ENCODE results near the gene KYNU. TPM values are rescaled to one million over a fixed set of nuclear protein-coding genes. Genes with fewer than 3 reads are reported as not detected.
"Not testable (repeated sequence)": the region's sequence is repeated elsewhere in the genome, so short reads cannot be mapped to it uniquely, and the experiment has no call there.

KYNU gene
- total RNA-seq, 2 experiments from 2014 or later, result not detected

- Mint-ChIP-seq H3K27me3 (peaks cover 2% of the 10 kb centered on the region), H3K36me3 (ENCODE audit: low read depth) (no peaks in the 10 kb centered on the region), H3K9me3 (ENCODE audit: low read depth) (no peaks in the 10 kb centered on the region), H3K4me1 (no peaks in the 10 kb centered on the region), H3K4me3 (no peak overlapping the region), H3K27ac (no peak overlapping the region)
- ChIA-PET CTCF (no interaction called here), POLR2A (no interaction called here)
- DNase-seq (no peak), ATAC-seq (no peak)
- intact Hi-C loops (cut with DNase I, micrococcal nuclease), result no loop called here
Measured at GRCh38 chr2:142892715-142893114, 15.3 kb downstream of the KYNU start.

- ATAC-seq, result no peak
- ChIA-PET CTCF (no interaction called here), POLR2A (no interaction called here)
- Mint-ChIP-seq H3K27me3 (peaks cover 2% of the 10 kb centered on the region), H3K4me3 (no peak overlapping the region), H3K27ac (no peak overlapping the region), H3K4me1 (no peaks in the 10 kb centered on the region), H3K36me3 (ENCODE audit: low read depth) (no peaks in the 10 kb centered on the region), H3K9me3 (ENCODE audit: low read depth) (no peaks in the 10 kb centered on the region)
- no peak for DNase-seq
- intact Hi-C loops (cut with DNase I, micrococcal nuclease), result no loop called here
Measured at GRCh38 chr2:142893241-142893640, 15.8 kb downstream of the KYNU start.

GRCh38 chr2:142897807-142898206, 20.3 kb downstream of the KYNU start:
- Mint-ChIP-seq H3K4me3 (no peak overlapping the region), H3K9me3 (ENCODE audit: low read depth) (no peaks in the 10 kb centered on the region), H3K4me1 (no peaks in the 10 kb centered on the region), H3K27ac (no peak overlapping the region), H3K36me3 (ENCODE audit: low read depth) (no peaks in the 10 kb centered on the region), H3K27me3 (no peaks in the 10 kb centered on the region)
- no peak for ATAC-seq
- intact Hi-C loops (cut with DNase I, micrococcal nuclease), result no loop called here
- ChIA-PET CTCF (no interaction called here), POLR2A (no interaction called here)
- DNase-seq, result no peak

- ATAC-seq; H3K4me1 Mint-ChIP-seq; H3K27ac Mint-ChIP-seq; intact Hi-C loops (cut with DNase I, micrococcal nuclease); H3K4me3 Mint-ChIP-seq; H3K9me3 Mint-ChIP-seq (ENCODE audit: low read depth); H3K27me3 Mint-ChIP-seq; H3K36me3 Mint-ChIP-seq (ENCODE audit: low read depth); POLR2A ChIA-PET; DNase-seq: not testable (repeated sequence)
- CTCF ChIA-PET, result interaction anchor here (1.2 kb wide), 1 partner anchor 90 kb away, joined by 3 read pairs; no protein-coding TSS in a partner anchor
Measured at GRCh38 chr2:142900327-142900726, 22.9 kb downstream of the KYNU start.

GRCh38 chr2:142901780-142902179, 24.3 kb downstream of the KYNU start:
- POLR2A ChIA-PET, result no interaction called here
- ATAC-seq, result no peak

GRCh38 chr2:142903726-142904125, 26.3 kb downstream of the KYNU start:
- H3K27me3 Mint-ChIP-seq; H3K4me3 Mint-ChIP-seq; POLR2A ChIA-PET; H3K27ac Mint-ChIP-seq; intact Hi-C loops (cut with DNase I, micrococcal nuclease); CTCF ChIA-PET; ATAC-seq; H3K9me3 Mint-ChIP-seq (ENCODE audit: low read depth); H3K36me3 Mint-ChIP-seq (ENCODE audit: low read depth); H3K4me1 Mint-ChIP-seq; DNase-seq: not testable (repeated sequence)

More at GRCh38 chr2:142901780-142902179, 24.3 kb downstream of the KYNU start:
- H3K4me3 Mint-ChIP-seq, result no peak overlapping the region
- no peak overlapping the region for H3K27ac Mint-ChIP-seq
- intact Hi-C loops (cut with DNase I, micrococcal nuclease), result no loop called here
- H3K36me3 Mint-ChIP-seq (ENCODE audit: low read depth), result no peaks in the 10 kb centered on the region
- CTCF ChIA-PET, result no interaction called here
- no peaks in the 10 kb centered on the region for H3K27me3 Mint-ChIP-seq
- H3K9me3 Mint-ChIP-seq (ENCODE audit: low read depth), result no peaks in the 10 kb centered on the region
- no peak for DNase-seq
- no peaks in the 10 kb centered on the region for H3K4me1 Mint-ChIP-seq

- CTCF ChIA-PET, result interaction anchor here (0.9 kb wide), 1 partner anchor 8 kb away, joined by 3 read pairs; no protein-coding TSS in a partner anchor
- H3K36me3 Mint-ChIP-seq (ENCODE audit: low read depth), result no peaks in the 10 kb centered on the region
Measured at GRCh38 chr2:142907653-142908052, 30.2 kb downstream of the KYNU start.

GRCh38 chr2:142914507-142915313, 37.2 kb downstream of the KYNU start:
- Mint-ChIP-seq H3K27ac (no peak overlapping the region), H3K36me3 (ENCODE audit: low read depth) (no peaks in the 10 kb centered on the region), H3K27me3 (peaks cover 8% of the 10 kb centered on the region), H3K9me3 (ENCODE audit: low read depth) (no peaks in the 10 kb centered on the region), H3K4me1 (no peaks in the 10 kb centered on the region), H3K4me3 (no peak overlapping the region)
- intact Hi-C loops (cut with DNase I, micrococcal nuclease), result no loop called here
- DNase-seq (no peak), ATAC-seq (no peak)
- ChIA-PET POLR2A (no interaction called here), CTCF (interaction anchor here (0.6 kb wide), 1 partner anchor 10 kb away, joined by 3 read pairs; no protein-coding TSS in a partner anchor)

More at GRCh38 chr2:142907653-142908052, 30.2 kb downstream of the KYNU start:
- no peak for ATAC-seq
- no peak overlapping the region for H3K27ac Mint-ChIP-seq
- no peak for DNase-seq
- no peak overlapping the region for H3K4me3 Mint-ChIP-seq
- no peaks in the 10 kb centered on the region for H3K9me3 Mint-ChIP-seq (ENCODE audit: low read depth)
- H3K4me1 Mint-ChIP-seq, result no peaks in the 10 kb centered on the region
- intact Hi-C loops (cut with DNase I, micrococcal nuclease), result no loop called here
- POLR2A ChIA-PET, result no interaction called here
- peaks cover 1% of the 10 kb centered on the region for H3K27me3 Mint-ChIP-seq

GRCh38 chr2:142915502-142915901, 38.0 kb downstream of the KYNU start:
- ChIA-PET POLR2A (no interaction called here), CTCF (no interaction called here)
- ATAC-seq (no peak), DNase-seq (no peak)
- no peaks in the 10 kb centered on the region for H3K36me3 Mint-ChIP-seq (ENCODE audit: low read depth)
- H3K4me1 Mint-ChIP-seq, result no peaks in the 10 kb centered on the region
- H3K9me3 Mint-ChIP-seq (ENCODE audit: low read depth), result no peaks in the 10 kb centered on the region
- peaks cover 8% of the 10 kb centered on the region for H3K27me3 Mint-ChIP-seq
- no peak overlapping the region for H3K27ac Mint-ChIP-seq
- no peak overlapping the region for H3K4me3 Mint-ChIP-seq
- intact Hi-C loops (cut with DNase I, micrococcal nuclease), result no loop called here

GRCh38 chr2:142918624-142919023, 41.2 kb downstream of the KYNU start:
- no peak overlapping the region for H3K4me3 Mint-ChIP-seq
- ATAC-seq (no peak), DNase-seq (no peak)
- no peaks in the 10 kb centered on the region for H3K4me1 Mint-ChIP-seq
- CTCF ChIA-PET, result no interaction called here
- H3K27ac Mint-ChIP-seq, result no peak overlapping the region
- POLR2A ChIA-PET, result no interaction called here
- peaks cover 6% of the 10 kb centered on the region for H3K27me3 Mint-ChIP-seq
- H3K9me3 Mint-ChIP-seq (ENCODE audit: low read depth), result no peaks in the 10 kb centered on the region
- intact Hi-C loops (cut with DNase I, micrococcal nuclease), result no loop called here
- H3K36me3 Mint-ChIP-seq (ENCODE audit: low read depth), result no peaks in the 10 kb centered on the region

GRCh38 chr2:142920571-142920970, 43.1 kb downstream of the KYNU start:
- no peak overlapping the region for H3K27ac Mint-ChIP-seq
- no peak for DNase-seq
- no peaks in the 10 kb centered on the region for H3K36me3 Mint-ChIP-seq (ENCODE audit: low read depth)
- no peaks in the 10 kb centered on the region for H3K4me1 Mint-ChIP-seq
- no peak overlapping the region for H3K4me3 Mint-ChIP-seq
- H3K9me3 Mint-ChIP-seq (ENCODE audit: low read depth), result no peaks in the 10 kb centered on the region
- H3K27me3 Mint-ChIP-seq, result peaks cover 4% of the 10 kb centered on the region
- intact Hi-C loops (cut with DNase I, micrococcal nuclease), result no loop called here
- ChIA-PET CTCF (interaction anchor here (1.0 kb wide), 1 partner anchor 60 kb away, joined by 4 read pairs; no protein-coding TSS in a partner anchor), POLR2A (no interaction called here)
- ATAC-seq, result no peak

GRCh38 chr2:142926445-142926844, 49.0 kb downstream of the KYNU start:
- ChIA-PET POLR2A (no interaction called here), CTCF (no interaction called here)
- Mint-ChIP-seq H3K9me3 (ENCODE audit: low read depth) (no peaks in the 10 kb centered on the region), H3K27me3 (peaks cover 4% of the 10 kb centered on the region), H3K27ac (no peak overlapping the region), H3K4me1 (no peaks in the 10 kb centered on the region), H3K4me3 (no peak overlapping the region), H3K36me3 (ENCODE audit: low read depth) (no peaks in the 10 kb centered on the region)
- no peak for DNase-seq
- no peak for ATAC-seq
- intact Hi-C loops (cut with DNase I, micrococcal nuclease), result no loop called here
